SU-DHL-6 (cell line): ENCODE results near the gene PLEKHG2.

Experiments used
- CTCF ChIP-seq: fragments of 200-600 bp; sonication (generic); IDR thresholded peaks from one replicate; pipeline ENCODE4 v1.5.1; 2017; ENCODE audit warnings: antibody characterized with exemption, mild to moderate bottlenecking, low read length, moderate library complexity; ENCODE audit not compliant: insufficient read depth, poor library complexity, severe bottlenecking
- EZH2phosphoT487 ChIP-seq: fragments of 200-600 bp; sonication (generic), shearing (Covaris generic); conservative IDR thresholded peaks from 2 replicates; pipeline ENCODE4 v1.6.1; 2018; ENCODE audit warnings: mild to moderate bottlenecking, antibody characterized with exemption, low read length, moderate library complexity, mixed read lengths

GRCh38 chr19:39436350-39436716, 23.9 kb downstream of the PLEKHG2 start:
- TF ChIP-seq CTCF (no peak), EZH2phosphoT487 (no peak)
